Measurements from ENCODE around the gene NCAM1. TPM values are rescaled to one million over a fixed set of nuclear protein-coding genes. Genes with fewer than 3 reads are reported as not detected.

NCAM1 gene
- total RNA-seq, 1 experiment from 2014 or later = 0.22 TPM

GRCh38 chr11:113035708-113036107 lies 74.5 kb downstream of the NCAM1 start:
- no peaks in the 10 kb centered on the region for H3K79me2 ChIP-seq (ENCODE audit: insufficient read depth, low read length)
- no peaks in the 10 kb centered on the region for H3K36me3 ChIP-seq (ENCODE audit: control insufficient read depth in 1 of 2, insufficient read depth in 2 of 2, low read length in 2 of 2)
- no peak overlapping the region for H3K4me3 ChIP-seq (replicated peaks in 1 of 2; ENCODE audit: low read depth in 1 of 2, low read length in 2 of 2)
- DNase-seq (ENCODE audit: low read depth, low spot score) = no peak
- no peaks in the 10 kb centered on the region for H3K9me3 ChIP-seq (ENCODE audit: control insufficient read depth in 1 of 2, insufficient read depth in 1 of 2, low read depth in 1 of 2, low read length in 2 of 2)
- H3K4me2 ChIP-seq (ENCODE audit: low read length) = no peak overlapping the region
- no peak for ATAC-seq
- CTCF ChIA-PET = no interaction called here
- no peaks in the 10 kb centered on the region for H4K20me1 ChIP-seq (ENCODE audit: insufficient read depth)
- no peaks in the 10 kb centered on the region for H3K9me2 ChIP-seq (ENCODE audit: insufficient read depth)
- peaks cover 17% of the 10 kb centered on the region; the same call in 1 of the 2 replicates for H3K27me3 ChIP-seq (ENCODE audit: insufficient read depth, low read length)
- H2AFZ ChIP-seq (ENCODE audit: low read depth, low read length, poor library complexity, severe bottlenecking) = no peak overlapping the region
- H3K9ac ChIP-seq (ENCODE audit: low read length) = no peak overlapping the region
- BruUV-seq (replicated peaks) = no TSS peak
- H3K4me1 ChIP-seq (ENCODE audit: control insufficient read depth in 1 of 2, insufficient read depth in 2 of 2, low read length in 2 of 2) = no peaks in the 10 kb centered on the region
- intact Hi-C loops (cut with micrococcal nuclease) = no loop called here
- POLR2A ChIA-PET = no interaction called here
- no peak overlapping the region for H3K27ac ChIP-seq (ENCODE audit: low read depth, low read length)
- TF ChIP-seq ZFX (IDR thresholded peaks at IDR 0.05) = no peak
- no peak for TF ChIP-seq SP1 (IDR thresholded peaks at IDR 0.05; ENCODE audit: low read depth)
- TF ChIP-seq POLR2AphosphoS5 (IDR thresholded peaks at IDR 0.05; ENCODE audit: low read depth, low read length) = no peak
- no peak for TF ChIP-seq ELF1 (IDR thresholded peaks at IDR 0.05; ENCODE audit: borderline replicate concordance, low read depth)
- TF ChIP-seq CEBPB (IDR thresholded peaks at IDR 0.05; ENCODE audit: low read depth) = no peak
- no peak for TF ChIP-seq POLR2A (IDR thresholded peaks at IDR 0.05; ENCODE audit: borderline replicate concordance, extremely low read depth, insufficient read depth, insufficient read length)
- no peak for TF ChIP-seq FOSL1 (IDR thresholded peaks at IDR 0.05; ENCODE audit: low read depth)
- no peak for TF ChIP-seq ZBTB33 (IDR thresholded peaks at IDR 0.05; ENCODE audit: extremely low read depth, insufficient replicate concordance, low read length)
- no peak for TF ChIP-seq REST (IDR thresholded peaks at IDR 0.05; ENCODE audit: low read depth)
- no peak for TF ChIP-seq MAX (IDR thresholded peaks at IDR 0.05)
- TF ChIP-seq EZH2 (IDR thresholded peaks at IDR 0.05) = no peak
- no peak for TF ChIP-seq SRF (IDR thresholded peaks at IDR 0.05; ENCODE audit: low read depth)
- TF ChIP-seq EZH2phosphoT487 (IDR thresholded peaks at IDR 0.05; ENCODE audit: borderline replicate concordance) = no peak
- no peak for TF ChIP-seq TCF7L2 (IDR thresholded peaks at IDR 0.05; ENCODE audit: borderline replicate concordance, extremely low read depth, insufficient read depth, insufficient read length)
- no peak for TF ChIP-seq JUND (IDR thresholded peaks at IDR 0.05)
- no peak for TF ChIP-seq CBX3 (IDR thresholded peaks at IDR 0.05; ENCODE audit: low read depth)
- TF ChIP-seq CTCF (IDR thresholded peaks at IDR 0.05 in 2 of 3, conservative IDR thresholded peaks at IDR 0.05 in 1 of 3; ENCODE audit: borderline replicate concordance in 1 of 3, insufficient read depth in 1 of 3, low read depth in 2 of 3, low read length in 2 of 3) = no peak
- no peak for TF ChIP-seq RAD21 (IDR thresholded peaks at IDR 0.05; ENCODE audit: low read depth)
- TF ChIP-seq ATF3 (IDR thresholded peaks at IDR 0.05) = no peak
- no peak for TF ChIP-seq SIN3A (IDR thresholded peaks at IDR 0.05; ENCODE audit: low read depth)
- RAD21 ChIA-PET (ENCODE audit: low non-redundant PET in 1 of 2, low total read pairs in 2 of 2, uncharacterized antibody in 2 of 2, unreplicated experiment in 2 of 2) = no interaction called here
